ENCODE measurements around the gene EFCC1. TPM values are rescaled to one million over a fixed set of nuclear protein-coding genes. Genes with fewer than 3 reads are reported as not detected.

EFCC1 gene
- polyA plus RNA-seq, 1 donor, result 1.6 TPM

DNA sequence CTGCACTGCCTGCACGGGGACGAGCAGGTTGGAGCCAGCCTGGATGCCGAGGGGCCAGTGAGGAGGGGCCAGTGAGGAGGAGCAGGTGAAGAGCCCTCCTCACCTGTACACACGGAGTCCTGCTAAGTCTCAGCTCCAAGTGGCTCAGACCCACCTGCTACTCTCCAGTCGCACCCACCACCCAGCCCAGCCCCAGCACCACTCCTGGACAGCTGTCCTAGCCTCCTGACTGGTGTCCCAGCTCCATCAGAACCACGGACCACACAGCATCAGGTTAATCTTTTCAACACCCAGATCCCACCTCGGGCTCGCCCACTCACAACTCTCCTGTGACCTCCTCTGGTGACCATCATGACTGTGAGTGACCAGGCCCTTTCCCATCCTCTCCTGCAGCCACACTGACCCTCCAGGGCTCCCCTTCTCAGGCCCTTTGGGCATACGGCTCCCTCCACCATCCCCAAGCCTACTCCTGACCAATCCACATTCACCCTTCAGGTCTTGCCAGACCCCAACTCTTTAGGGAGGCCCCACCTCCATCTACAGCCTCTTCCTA lies 13.8 kb downstream of the EFCC1 start:
- no peak for DNase-seq (ENCODE audit: low read depth)

DNA sequence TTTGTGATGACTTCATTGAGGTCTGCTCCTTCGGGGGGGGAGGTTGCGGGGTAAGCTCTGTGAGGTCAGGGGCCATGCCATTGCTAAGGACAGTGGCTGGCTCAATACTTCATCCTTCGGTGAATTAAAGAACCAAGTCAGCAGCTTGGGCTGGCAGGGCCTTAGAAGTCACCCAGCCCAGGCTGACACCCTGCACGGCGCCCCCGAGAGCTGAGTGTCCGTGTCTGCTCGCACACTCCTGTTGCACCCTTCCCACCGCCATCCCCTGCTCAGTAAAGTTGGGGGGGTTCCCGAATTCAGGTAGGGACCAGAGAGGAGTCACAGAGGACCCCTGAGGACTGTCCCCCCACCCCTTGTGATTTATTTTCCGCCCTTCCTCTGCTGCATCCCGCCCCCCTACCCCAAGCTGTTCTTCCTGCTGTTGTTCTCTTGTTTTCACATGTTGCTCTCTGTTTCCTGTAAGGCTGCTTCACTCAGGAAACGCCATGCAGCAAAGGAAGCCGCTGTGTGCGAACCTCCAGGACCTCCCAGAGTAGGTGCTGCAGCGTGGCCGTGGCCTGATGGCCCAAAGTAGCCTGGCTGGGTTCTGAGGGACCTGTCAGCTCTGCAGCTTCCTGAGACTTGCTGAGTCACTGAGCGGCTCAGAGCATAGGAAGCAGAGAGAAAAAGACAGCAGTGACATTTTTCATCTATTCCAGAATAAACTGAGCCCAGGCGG lies 14.4 kb downstream of the EFCC1 start:
- no peak for DNase-seq (ENCODE audit: low read depth)

DNA sequence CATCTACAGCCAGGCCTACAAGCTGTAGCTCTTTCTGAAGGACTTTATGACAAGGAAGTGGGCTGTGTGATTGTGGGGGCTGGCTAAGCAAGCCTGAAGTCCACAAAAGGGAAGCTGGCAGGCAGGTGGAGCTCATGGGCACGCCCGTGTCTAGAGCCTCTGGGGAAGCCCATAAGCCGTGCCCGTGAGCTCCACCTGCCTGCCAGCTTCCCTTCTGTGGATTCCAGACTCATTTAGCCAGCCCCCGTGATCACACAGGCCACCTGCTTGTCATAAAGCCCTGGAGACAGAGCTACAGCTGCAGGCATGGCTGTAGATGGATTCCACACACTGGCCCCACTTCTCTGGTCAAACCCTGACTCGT lies 15.2 kb downstream of the EFCC1 start:
- DNase-seq (ENCODE audit: low read depth), result no peak

DNA sequence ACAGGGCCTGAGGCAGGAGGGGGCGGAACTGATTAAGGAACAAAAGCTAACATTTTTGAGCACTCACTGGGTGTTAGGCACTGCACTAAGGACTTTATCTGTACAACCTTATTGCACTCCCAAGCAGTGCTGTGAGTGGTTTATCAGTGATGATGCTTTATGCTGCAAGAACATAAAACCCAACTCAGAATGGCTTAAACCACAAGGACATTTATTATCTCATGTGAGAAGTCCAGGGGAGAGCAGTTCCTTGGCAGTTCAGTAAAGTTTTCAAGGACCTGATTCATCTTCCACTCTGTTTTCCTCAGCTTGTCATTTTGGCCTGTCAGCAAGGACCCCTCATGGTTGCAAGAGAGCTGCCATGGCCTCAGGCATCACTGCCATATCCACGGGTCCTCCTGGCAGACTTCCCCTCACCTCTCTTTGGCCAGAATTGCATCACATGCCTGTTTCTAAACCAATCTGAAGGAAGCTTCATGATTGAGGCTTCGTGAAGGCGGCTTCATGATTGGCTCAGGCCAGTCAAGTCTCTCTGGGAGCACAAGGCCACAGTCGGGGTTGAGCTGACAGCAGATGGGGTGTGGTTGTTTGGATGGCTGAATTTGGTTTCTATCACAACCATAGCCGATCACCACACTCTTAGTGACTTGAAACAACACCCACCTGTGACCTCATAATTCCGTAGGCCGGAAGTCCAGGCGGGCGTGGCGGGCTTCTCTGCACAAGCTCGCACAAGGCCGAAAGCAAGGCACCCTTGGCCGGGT lies 15.8 kb downstream of the EFCC1 start:
- no peak for DNase-seq (ENCODE audit: low read depth)

DNA sequence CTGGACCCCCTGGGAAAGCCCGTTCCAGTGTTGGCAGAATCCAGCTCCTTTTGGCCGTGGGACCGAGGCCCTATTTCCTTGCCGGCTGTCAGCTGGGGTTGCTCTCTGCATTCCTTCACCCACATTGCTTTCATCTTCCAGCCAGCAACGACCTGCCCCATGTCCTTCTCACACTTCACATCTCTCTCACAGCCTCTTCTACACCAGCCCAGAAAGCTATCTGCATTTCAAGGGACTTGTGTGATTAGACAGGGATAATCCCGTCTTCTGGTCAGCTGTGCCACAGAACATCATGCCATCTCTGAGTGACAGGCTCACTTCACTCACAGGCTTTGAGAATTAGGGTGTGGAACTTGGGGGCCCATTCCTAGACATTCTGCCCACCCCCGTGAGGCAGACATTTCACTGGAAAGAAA lies 16.4 kb downstream of the EFCC1 start:
- no peak for DNase-seq (ENCODE audit: low read depth)

DNA sequence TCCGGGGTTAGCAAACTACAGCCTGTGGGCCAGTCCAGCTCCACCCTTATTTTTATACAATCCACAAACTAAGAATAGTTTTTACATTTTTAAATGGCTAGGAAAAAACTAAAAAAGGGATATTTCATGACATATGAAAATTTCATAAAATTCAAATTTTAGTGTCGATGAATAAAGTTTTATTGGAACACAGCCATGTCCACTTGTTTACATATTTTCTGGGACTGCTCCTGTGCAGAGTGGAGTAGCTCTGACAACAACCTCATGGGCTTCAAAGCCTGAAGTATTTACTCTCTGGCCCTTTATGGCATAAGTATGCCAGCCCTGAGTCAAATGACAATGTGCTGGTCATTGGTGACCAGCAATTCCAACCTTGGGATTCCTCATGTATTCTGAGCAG lies 17.2 kb downstream of the EFCC1 start:
- DNase-seq (ENCODE audit: low read depth), result no peak

DNA sequence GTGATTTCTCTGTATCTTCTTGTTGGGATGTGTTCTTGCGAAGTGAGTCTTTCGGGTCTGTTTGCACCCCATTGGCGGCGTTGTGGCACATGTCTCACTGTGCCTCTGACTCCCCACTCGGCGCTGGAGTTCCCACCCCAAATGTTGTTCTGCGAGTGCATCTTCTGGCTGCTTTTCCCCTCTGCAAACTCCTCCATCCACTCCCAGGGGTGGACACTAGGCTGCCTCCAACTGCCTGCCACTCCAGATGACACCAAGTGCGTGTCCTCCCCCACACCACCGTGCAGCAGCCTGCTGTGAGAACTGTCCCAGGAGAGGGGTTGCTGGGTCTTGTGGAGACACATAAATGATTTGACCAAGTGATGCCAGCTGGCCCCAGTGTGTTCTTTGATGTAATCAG lies 17.6 kb downstream of the EFCC1 start:
- DNase-seq (ENCODE audit: low read depth), result no peak

DNA sequence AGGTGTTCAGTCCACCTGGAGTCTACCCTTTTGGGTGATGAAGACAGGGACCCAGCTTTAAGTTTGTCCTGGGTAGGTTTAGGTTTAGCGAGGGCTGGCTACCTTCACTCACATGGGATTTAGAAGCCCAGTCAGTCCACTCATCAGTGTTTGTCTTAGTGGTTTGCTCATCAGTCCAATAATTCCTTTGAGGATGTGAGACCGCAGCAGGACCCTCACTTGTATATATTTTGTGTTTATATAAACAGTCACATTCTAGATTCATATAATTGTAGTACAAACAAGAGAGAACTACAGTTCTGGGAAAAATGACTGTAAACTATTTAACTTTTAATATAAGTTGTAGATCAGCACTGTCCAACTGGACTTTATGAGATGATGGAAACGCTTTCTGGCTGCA lies 18.2 kb downstream of the EFCC1 start:
- no peak for DNase-seq (ENCODE audit: low read depth)

DNA sequence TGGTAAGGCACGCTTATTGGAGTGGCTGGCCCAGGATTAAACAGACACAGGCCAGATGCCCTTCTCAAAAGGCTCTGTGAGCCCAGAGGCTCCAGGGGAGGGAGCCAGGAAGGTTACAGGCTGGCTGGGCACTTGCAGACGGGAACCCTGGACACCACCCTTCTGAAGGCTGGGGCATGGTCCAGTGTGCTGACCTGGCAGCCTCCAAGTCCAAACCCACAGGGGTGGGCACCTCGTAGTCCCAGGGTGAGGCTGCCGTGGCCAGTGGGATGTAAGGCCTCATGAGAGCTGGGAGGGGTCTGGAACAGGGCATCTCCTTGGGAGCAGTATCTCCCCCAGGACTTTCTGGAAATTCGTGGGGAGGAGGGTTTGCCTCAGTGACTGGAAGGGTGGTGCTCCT lies 19.6 kb downstream of the EFCC1 start:
- no peak for DNase-seq (ENCODE audit: low read depth)

DNA sequence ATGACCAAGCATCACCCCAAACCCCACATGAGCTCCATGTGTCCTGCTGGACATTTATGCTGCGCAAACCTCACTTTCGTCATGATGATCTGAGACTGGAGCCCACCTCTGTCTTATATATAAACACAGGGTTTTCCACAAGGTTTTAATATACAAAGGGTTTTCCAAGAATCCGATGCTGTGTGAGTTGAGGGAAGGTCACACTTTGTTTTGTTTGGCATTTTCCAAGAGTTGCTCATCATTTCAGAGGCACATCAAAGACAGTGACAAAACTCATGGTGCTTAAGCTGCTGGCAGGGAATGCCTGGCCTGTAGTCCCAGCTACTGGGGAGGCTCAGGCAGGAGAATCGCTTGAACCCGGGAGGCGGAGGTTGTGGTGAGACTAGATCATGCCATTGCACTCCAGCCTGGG lies 20.0 kb downstream of the EFCC1 start:
- DNase-seq (ENCODE audit: low read depth), result no peak

DNA sequence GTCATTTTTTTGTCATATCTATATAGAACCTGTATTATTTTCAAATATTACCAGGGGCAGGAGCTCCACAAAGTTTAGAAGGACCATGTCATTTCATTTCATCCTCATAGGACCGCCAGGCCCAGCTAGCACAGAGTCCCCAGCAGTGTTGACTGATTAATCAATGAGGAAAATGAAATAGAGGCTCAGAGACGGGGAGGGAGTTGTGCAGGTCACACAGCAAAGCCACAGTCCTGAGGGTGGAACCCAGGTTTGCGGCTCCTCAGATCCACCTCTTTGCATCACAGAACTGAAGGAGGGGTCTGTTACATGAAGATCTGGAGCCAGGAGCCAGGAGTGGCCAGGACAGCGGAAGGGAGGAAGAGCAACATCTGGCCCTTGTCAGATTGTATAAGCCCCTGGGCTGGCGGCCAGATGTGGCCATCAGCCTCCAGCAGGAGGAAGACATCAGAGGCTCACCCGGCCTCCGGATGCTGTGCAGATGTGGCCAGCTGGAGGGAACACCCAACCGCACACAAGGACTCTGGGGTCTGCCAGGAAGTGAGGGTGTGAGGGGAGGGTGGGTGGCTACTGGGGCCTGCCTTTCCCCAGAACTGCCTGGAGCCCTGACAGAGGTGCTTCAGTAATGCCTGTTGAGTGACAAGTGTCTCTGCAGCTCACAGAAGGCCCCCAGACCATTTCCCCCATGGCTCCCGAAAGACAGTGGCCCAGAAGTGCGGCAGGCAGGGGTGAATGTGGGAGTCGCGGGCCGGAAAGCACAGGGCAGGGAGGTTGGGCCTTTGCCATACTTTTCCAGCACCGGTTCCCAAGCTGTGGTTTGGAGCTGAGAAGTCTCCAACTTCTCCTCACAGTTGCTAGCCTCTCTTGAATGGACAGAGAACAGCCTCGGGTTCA lies 21.3 kb downstream of the EFCC1 start:
- DNase-seq (ENCODE audit: low read depth), result peak; percentile 43

DNA sequence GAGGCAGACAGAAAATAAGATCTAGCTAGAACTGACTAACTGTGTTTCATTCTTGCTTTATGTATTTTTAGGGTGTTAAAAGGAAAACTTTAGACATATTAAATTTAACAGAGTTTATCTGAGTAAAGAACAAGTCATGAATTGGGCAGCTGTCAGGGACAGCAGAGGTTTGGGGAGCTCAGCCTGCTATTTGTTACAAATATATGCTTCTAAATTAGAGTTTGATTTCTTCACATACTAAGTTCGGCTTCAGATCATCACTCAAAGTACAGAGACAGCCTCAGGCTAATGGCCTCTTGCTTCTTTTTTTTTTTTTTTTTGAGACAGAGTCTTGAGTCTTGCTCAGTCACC lies 21.9 kb downstream of the EFCC1 start:
- no peak for DNase-seq (ENCODE audit: low read depth)

DNA sequence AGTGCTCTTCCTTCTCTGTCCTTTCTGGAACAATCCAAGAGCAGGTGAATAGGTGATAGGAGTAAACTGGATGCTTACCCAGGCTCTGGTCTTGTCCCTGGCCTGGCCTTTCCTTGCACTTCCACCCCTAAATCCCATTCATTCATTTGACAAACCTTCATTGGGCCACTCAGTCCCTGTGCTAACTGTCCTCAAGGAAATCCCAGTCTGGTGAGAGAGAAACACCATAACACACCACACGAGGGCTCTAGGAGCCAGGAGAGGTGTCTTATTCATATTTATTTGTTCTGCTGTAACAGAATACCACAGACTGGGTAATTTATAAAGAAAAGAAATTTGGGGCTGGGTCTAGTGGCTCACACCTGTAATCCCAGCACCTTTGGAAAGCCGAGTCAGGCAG lies 22.8 kb downstream of the EFCC1 start:
- DNase-seq (ENCODE audit: low read depth), result no peak

DNA sequence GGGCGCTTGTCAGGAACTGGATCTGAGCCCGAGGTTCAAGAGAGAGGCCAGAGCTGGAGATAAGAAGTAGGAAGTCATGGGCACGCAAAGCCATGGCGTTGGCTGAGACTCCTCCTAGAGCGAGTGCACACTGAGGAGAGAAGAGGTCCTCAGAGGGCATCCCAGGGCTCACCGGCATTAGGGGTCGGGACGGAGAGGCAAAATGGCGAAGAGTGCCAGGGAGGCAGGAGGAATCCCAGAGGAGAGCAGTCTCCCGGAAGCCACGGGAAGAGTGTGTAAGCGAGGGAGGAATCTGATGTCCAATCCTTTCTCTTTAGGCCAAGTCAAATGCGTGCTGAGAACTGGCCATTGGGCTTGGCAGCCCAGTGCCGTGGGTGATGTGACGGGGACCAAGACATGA lies 24.0 kb downstream of the EFCC1 start:
- no peak for DNase-seq (ENCODE audit: low read depth)

DNA sequence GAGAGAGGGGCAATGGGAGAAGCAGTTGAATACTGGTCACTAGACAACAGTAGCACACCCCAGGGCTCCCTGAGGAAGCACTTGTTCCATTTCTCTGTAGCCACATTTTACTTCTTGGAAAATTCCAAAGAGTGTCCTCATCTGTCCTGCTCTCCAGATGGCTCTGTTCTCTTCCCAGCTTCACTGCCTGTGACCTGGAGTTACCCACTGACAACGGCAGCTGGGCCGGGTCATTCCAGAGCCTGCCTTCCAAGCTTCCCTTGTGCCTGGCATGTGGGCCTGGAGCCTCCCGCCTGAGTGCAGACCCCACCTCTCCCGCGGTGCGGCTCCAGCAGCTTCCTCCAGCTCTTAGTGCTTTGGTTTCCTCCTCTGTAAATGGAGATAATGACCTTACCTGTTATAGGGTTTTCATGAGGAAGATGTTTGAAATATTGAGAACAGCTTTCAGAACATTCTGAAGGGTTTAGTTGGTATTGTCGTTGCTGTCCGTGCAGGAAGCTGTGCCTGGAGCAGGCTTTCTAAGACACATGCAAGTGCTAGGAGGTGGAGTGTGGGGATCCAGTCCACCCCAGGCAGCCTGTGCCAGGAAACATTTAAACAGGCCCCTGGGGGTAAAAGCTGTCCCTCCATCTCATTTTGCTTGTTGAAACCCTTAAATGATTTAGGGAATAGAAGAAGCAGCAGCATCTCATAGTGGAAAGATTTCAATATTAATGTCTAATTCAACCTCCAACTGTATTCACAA lies 24.8 kb downstream of the EFCC1 start:
- peak; percentile 35 for DNase-seq (ENCODE audit: low read depth)

DNA sequence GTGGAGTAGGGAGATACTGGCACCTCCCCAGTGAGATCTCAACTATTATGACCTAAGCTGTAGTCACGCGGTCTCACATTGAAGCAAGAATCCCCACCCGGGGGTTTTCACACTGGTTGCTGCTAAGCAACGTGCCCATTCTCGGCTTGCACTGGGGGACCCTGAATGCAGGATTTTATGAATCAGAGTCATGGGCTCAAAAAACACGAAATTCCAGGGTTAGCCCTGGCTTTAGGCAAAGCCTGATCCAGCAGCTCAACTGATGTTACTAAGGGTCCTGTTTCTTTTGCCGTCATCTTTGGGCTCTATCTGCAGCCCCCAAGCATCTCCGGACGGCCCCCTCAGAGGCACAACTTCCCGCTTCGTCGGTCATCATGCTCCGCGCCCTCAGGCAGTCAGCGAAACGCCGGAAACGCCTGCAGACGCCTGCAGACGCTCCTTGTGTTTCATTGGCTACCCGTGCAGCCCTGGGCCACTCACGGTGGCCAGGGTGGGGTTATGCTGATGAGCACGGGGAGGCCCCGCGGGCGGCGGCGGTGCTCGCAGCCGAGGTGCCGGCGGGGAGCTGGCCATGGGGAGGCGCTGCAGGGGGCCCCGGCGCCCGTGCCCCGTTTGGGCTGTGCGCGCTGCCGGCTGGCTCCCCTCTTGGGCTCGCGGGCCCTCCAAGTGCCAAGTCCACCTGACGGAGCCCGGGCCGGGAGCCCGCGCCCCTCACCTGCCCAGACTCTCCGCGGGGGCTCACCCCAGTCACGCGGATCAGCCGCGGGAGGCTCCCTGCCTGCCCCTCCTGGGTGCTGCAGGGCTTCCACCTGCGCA lies 25.8 kb downstream of the EFCC1 start:
- DNase-seq (ENCODE audit: low read depth), result peak; percentile 68

DNA sequence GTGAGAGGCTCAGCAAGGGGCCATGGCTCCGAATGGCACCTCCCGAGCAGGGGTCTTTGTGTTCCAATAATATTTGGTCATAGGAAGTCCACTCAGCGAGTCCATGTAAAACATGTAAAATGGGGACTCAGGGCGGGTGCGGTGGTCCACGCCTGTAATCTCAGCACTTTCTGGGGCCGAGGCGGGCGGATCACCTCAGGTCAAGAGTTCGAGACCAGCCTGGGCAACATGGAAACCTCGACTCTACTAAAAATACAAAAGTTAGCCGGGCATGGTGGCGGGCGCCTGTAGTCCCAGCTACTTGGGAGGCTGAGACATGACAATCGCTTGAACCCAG lies 26.4 kb downstream of the EFCC1 start:
- DNase-seq (ENCODE audit: low read depth), result no peak

DNA sequence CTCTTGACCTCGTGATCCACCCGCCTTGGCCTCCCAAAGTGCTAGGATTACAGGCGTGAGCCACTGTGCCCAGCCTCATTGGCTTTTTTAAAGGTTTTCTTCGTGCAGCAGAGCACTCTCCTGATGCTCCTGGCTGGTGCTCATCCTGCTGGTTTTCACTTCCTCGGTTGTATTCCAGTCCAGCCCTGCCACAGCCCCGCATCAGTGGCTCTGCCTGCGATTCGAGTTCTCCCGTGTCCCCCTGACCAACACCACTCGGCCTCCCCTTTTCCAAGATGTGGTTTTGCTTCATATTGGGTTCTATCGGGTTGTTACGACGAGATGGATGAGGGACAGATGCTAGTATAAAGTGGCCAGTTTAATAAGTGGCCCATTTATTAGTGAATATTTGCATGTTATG lies 27.8 kb downstream of the EFCC1 start:
- DNase-seq (ENCODE audit: low read depth), result no peak

DNA sequence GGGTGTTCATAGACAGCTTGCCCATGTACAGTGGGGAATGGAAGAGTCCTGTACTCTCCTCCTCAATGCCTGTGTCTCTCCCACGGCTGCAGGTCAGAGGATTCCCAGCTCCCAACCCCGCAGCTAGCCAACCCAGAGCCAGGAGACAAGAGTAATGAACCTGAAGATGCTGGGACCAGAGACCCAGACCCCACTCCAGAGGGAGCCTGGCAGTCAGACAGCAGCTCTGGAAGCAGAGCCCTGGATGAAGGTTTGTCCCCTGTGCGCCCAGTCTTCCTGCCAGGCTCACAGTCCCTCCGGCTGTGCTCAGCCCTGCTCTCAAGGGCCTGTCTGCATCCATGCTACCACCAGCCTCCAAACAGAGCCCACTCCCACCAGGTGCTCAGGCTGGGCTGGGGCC lies 29.5 kb downstream of the EFCC1 start:
- DNase-seq (ENCODE audit: low read depth), result no peak

DNA sequence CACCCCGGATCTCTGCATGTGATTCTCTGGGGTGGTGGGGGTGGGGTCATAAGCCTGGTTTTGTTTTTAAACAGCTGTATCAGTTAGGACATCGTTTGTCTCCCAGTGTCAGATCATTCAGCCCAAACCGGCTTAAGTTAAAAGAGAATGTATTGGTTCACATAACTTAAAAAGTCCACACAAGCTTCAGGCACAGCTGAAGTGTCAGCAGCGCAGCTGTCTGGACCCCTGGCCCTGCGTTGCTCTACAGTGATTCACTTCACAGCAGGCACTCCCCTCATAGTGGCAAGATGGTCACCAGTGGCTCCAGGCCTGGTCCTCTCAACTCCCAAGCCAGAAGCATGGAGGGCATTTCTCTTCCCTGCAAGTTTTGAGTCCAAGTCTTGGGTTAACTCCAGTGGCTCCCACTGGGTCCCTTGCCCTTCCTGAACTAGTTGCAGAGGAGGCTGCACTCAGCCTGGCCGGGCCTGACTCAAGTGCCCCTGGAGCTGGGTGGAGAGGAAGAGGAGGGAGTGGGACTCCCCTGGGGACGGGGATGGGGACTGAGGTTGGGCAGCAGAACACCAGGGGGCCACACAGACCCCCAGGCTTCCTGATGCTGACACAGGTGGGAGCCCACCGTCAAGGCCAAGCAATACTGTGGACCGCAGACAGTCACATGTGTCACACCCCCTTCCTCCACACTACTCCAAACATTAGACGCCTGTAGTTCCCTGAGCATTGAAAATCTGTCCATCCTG lies 30.5 kb downstream of the EFCC1 start:
- no peak for DNase-seq (ENCODE audit: low read depth)

All from forelimb muscle (tissue), 1 donor.